Fibroblast of lung (primary cell): ENCODE measurements around the gene MARK4.

Experiments
- EZH2 ChIP-seq: IDR thresholded peaks from 2 replicates; pipeline ENCODE4 v1.5.1; 2012; ENCODE audit warnings: low read length, control low read depth, mild to moderate bottlenecking; ENCODE audit errors: missing control alignments
- TF ChIP-seq, protein P1 (sequence below), 2 donors: IDR thresholded peaks in 1 of 2; conservative IDR thresholded peaks in 1 of 2; 1 replicate in 1 of 2; 2 replicates in 1 of 2; pipeline ENCODE4 v1.5.1; 2011 to 2012; ENCODE audit warnings: low read length in 2 of 2, control low read depth in 1 of 2, inconsistent platforms in 1 of 2, low read depth in 1 of 2, mild to moderate bottlenecking in 1 of 2

DNA sequence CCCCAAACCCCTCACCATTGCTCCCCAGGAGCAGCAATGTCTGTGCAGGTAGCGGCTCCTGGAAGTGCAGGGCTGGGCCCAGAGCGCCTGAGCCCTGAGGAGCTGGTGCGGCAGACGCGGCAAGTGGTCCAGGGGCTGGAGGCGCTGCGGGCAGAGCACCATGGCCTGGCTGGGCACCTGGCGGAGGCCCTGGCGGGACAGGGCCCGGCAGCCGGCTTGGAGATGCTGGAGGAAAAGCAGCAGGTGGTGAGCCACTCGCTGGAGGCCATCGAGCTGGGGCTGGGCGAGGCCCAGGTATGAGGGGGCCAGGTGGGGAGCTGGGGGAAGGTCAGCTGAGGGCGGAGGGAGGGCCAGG, 94.4 kb downstream of the MARK4 start:
- TF ChIP-seq, protein P1, sequence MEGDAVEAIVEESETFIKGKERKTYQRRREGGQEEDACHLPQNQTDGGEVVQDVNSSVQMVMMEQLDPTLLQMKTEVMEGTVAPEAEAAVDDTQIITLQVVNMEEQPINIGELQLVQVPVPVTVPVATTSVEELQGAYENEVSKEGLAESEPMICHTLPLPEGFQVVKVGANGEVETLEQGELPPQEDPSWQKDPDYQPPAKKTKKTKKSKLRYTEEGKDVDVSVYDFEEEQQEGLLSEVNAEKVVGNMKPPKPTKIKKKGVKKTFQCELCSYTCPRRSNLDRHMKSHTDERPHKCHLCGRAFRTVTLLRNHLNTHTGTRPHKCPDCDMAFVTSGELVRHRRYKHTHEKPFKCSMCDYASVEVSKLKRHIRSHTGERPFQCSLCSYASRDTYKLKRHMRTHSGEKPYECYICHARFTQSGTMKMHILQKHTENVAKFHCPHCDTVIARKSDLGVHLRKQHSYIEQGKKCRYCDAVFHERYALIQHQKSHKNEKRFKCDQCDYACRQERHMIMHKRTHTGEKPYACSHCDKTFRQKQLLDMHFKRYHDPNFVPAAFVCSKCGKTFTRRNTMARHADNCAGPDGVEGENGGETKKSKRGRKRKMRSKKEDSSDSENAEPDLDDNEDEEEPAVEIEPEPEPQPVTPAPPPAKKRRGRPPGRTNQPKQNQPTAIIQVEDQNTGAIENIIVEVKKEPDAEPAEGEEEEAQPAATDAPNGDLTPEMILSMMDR (conservative IDR thresholded peaks at IDR 0.05 in 1 of 2, IDR thresholded peaks at IDR 0.05 in 1 of 2; ENCODE audit: low read depth in 1 of 2, low read length in 2 of 2), result no peak
- TF ChIP-seq EZH2, result no peak
